ENCODE data around the gene ACTL6B. TPM values are rescaled to one million over a fixed set of nuclear protein-coding genes. Genes with fewer than 3 reads are reported as not detected.
A peak's percentile ranks its signal among the peaks of the same experiment; 100 is the strongest.

Gene ACTL6B
- total and polyA plus RNA-seq, 2 experiments from 2014 or later, result not detected

DNA sequence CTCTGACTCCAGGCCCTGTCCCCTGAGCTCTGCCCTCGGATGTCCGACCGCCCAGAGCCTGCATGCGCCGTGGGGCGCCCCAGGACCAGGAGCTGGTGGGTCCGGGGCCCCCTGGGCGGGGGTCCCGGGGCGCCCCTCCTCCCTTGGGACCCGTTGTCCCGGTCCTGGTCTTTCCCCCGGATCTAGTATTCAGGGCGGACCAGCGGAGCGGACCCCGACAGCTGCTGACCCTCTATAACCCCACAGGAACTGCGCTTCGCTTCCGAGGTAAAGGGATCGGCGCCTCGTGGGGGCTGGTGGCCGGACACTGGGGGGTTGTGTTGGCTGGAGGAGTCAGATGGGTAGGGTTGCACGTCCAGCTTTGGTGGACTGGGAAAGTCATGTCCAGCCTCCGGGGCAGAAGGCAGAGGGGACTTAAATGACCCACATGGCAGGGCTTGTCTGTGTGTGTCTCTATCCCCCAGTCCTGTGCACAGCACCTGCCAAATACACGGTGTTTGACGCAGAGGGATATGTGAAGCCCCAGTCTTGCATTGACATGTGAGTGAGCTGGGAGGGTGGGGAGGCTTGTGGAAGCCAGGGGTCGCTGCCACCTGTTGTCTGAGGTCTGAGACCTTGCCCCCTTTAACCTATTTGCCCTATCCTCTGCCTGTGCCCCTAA, 43.4 kb downstream of the ACTL6B start:
- no peaks in the 10 kb centered on the region for H3K36me3 ChIP-seq (replicated peaks; ENCODE audit: insufficient read depth, low read depth)
- no peaks in the 10 kb centered on the region for H3K9me3 ChIP-seq (ENCODE audit: low read depth)
- peak overlapping the region; percentile 50 for H3K4me3 ChIP-seq
- TF ChIP-seq EZH2 (IDR thresholded peaks at IDR 0.05; ENCODE audit: borderline replicate concordance) (no peak), EZH2phosphoT487 (IDR thresholded peaks at IDR 0.05; ENCODE audit: low read depth, severe bottlenecking, unreplicated experiment) (no peak)
- TF ChIP-seq, protein P1, sequence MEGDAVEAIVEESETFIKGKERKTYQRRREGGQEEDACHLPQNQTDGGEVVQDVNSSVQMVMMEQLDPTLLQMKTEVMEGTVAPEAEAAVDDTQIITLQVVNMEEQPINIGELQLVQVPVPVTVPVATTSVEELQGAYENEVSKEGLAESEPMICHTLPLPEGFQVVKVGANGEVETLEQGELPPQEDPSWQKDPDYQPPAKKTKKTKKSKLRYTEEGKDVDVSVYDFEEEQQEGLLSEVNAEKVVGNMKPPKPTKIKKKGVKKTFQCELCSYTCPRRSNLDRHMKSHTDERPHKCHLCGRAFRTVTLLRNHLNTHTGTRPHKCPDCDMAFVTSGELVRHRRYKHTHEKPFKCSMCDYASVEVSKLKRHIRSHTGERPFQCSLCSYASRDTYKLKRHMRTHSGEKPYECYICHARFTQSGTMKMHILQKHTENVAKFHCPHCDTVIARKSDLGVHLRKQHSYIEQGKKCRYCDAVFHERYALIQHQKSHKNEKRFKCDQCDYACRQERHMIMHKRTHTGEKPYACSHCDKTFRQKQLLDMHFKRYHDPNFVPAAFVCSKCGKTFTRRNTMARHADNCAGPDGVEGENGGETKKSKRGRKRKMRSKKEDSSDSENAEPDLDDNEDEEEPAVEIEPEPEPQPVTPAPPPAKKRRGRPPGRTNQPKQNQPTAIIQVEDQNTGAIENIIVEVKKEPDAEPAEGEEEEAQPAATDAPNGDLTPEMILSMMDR (IDR thresholded peaks at IDR 0.05; ENCODE audit: poor library complexity), result peak; percentile 28
- peaks cover 3% of the 10 kb centered on the region for H3K4me1 ChIP-seq (ENCODE audit: insufficient read depth)
- H3K4me2 ChIP-seq, result peak overlapping the region; percentile 95
- H3K9me2 ChIP-seq (replicated peaks; ENCODE audit: insufficient read depth), result no peaks in the 10 kb centered on the region
- H4K20me1 ChIP-seq (ENCODE audit: insufficient read depth, poor library complexity, severe bottlenecking), result no peaks in the 10 kb centered on the region
- H2AFZ ChIP-seq, result peak overlapping the region; percentile 78
- peaks cover 14% of the 10 kb centered on the region for H3K79me2 ChIP-seq
- WGBS (ENCODE audit: low lambda C conversion rate, missing lambda C conversion rate), result 10% methylated on average over 14 of the region's 29 CpGs
- no peak overlapping the region for H3K27ac ChIP-seq
- no peaks in the 10 kb centered on the region for H3K27me3 ChIP-seq
- DNase-seq (ENCODE audit: low spot score), result peak; percentile 36

DNA sequence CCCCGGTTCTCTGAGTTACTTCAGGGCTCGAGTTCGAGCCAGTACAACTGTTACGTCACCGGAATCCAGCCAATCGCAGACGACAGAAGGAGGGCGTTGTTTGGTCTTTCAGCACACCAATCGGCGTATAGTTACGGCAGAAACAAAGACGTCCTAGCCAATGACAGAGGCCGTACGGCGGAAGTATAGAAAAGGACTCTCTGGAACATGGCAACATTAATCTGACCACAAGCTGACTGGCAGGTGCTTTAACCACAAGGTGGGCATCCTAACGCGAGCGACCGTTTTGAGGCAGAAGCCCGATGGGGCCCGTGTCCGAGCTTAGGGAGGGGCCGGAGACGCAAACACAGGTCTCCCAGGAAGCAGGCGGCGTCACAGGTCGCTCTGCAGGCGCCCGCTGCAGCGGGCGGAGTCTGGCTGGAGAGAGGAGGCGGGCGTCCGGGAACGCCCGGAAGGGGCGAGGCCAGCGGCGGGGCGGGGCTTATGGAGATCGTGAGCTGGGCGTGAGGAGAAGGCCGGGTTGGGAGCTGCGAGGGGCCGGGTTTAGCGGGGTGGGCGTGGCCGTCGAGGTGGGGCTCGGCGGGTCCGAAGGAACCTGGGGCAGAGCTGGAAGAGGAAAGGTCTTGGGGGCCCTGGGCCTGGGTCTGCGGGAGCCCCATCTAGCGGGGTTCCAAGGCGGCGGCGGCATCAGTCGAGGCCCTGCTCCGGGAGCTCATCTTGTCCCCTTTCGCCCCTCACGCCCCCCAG, 44.1 kb downstream of the ACTL6B start, which contains the start of gene MOSPD3:
Gene MOSPD3 (plus strand): TSS at position 558 of the 747 bp plus-strand sequence. CDS start 252 bp downstream, outside the sequence.
- Histone ChIP-seq H3K4me3 (peak within 1 kb of the TSS; percentile 50), H3K9me2 (replicated peaks; ENCODE audit: insufficient read depth) (no peaks in the 10 kb centered on the region), H3K79me2 (peaks cover 14% of the 10 kb centered on the region), H3K36me3 (replicated peaks; ENCODE audit: insufficient read depth, low read depth) (no peaks in the 10 kb centered on the region), H3K4me2 (peak within 1 kb of the TSS; percentile 95), H3K9me3 (ENCODE audit: low read depth) (no peaks in the 10 kb centered on the region), H3K27me3 (no peaks in the 10 kb centered on the region), H3K27ac (peak within 1 kb of the TSS; percentile 90), H4K20me1 (ENCODE audit: insufficient read depth, poor library complexity, severe bottlenecking) (no peaks in the 10 kb centered on the region), H2AFZ (peak within 1 kb of the TSS; percentile 78), H3K4me1 (ENCODE audit: insufficient read depth) (peaks cover 3% of the 10 kb centered on the region)
- 1% methylated on average over 44 of the region's 61 CpGs for WGBS (ENCODE audit: low lambda C conversion rate, missing lambda C conversion rate)
- peak; percentile 99 for DNase-seq (ENCODE audit: low spot score)
- TF ChIP-seq EZH2phosphoT487 (IDR thresholded peaks at IDR 0.05; ENCODE audit: low read depth, severe bottlenecking, unreplicated experiment) (no peak), EZH2 (IDR thresholded peaks at IDR 0.05; ENCODE audit: borderline replicate concordance) (no peak)
- TF ChIP-seq, protein P1 (IDR thresholded peaks at IDR 0.05; ENCODE audit: poor library complexity), result no peak

DNA sequence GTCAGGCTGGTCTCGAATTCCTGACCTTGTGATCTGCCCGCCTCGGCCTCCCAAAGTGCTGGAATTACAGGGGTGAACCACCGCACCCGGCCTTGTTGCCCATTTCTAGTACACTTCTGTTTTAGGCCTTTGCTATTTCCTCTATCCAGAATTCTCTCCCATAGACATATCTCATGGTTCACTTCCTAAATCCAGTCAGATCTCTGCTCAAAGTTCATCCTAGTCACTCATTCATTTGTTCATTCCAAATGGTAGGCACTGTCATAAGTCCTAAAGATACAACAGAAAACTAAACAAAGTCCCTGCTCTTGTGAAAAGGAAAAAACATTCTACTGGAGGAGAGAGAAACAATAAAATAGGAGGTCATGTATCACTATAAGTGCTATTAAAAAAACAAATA, 46.3 kb downstream of the ACTL6B start:
- H3K27me3 ChIP-seq, result no peaks in the 10 kb centered on the region

More for the DNA sequence above, 46.3 kb downstream of the ACTL6B start:
- H3K27ac ChIP-seq, result no peak overlapping the region
- H3K9me2 ChIP-seq (replicated peaks; ENCODE audit: insufficient read depth), result no peaks in the 10 kb centered on the region
- no peak overlapping the region for H2AFZ ChIP-seq
- no peak overlapping the region for H3K4me2 ChIP-seq
- 96% methylated on average over 5 of the region's 5 CpGs for WGBS (ENCODE audit: low lambda C conversion rate, missing lambda C conversion rate)
- no peak for TF ChIP-seq EZH2phosphoT487 (IDR thresholded peaks at IDR 0.05; ENCODE audit: low read depth, severe bottlenecking, unreplicated experiment)
- TF ChIP-seq EZH2 (IDR thresholded peaks at IDR 0.05; ENCODE audit: borderline replicate concordance), result no peak
- TF ChIP-seq, protein P1 (IDR thresholded peaks at IDR 0.05; ENCODE audit: poor library complexity), result no peak
- no peaks in the 10 kb centered on the region for H3K9me3 ChIP-seq (ENCODE audit: low read depth)
- H4K20me1 ChIP-seq (ENCODE audit: insufficient read depth, poor library complexity, severe bottlenecking), result no peaks in the 10 kb centered on the region
- peaks cover 13% of the 10 kb centered on the region for H3K4me1 ChIP-seq (ENCODE audit: insufficient read depth)
- H3K36me3 ChIP-seq (replicated peaks; ENCODE audit: insufficient read depth, low read depth), result no peaks in the 10 kb centered on the region
- no peak for DNase-seq (ENCODE audit: low spot score)
- no peak overlapping the region for H3K4me3 ChIP-seq
- H3K79me2 ChIP-seq, result peaks cover 14% of the 10 kb centered on the region

Data from hepatocyte (in vitro differentiated cells).